Stimulated activated CD8-positive, alpha-beta memory T cell treated with anti-CD3 and anti-CD28 coated beads, Interleukin-15, amount 100 ng/mL, for 24 hours (primary cell): ENCODE data around the gene ARHGAP25.

Experiments
- DNase-seq: peaks from one replicate; pipeline ENCODE4 v3.0.0-alpha.2; 2020; ENCODE audit warnings: low read depth

ARHGAP25 gene

DNA sequence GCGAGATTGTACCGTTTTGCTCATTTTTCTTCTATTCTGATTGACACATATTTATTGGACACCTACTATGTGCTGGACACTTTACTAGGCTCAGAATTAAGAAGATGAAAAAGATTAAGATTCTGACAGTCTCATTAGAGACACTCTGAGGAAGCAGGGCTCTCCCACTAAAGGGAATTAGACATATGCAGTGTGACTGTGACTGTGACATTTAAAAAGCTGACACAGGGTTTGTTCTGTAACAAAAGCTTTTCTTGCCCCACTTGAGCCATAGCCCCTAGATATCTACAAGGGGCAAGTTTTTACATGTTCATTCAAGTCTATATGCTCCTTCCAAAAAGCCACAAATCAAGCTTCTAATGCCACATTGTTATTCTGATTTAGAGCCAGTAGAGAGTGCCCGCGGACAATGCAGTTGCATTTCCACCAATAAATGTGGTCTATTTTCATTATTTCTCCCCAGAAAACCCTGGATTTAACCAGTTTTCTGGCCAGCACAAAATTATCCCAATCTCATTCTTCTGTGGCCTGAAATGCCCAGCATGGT, 9.8 kb downstream of the ARHGAP25 start:
- no peak for DNase-seq

GRCh38 chr2:68745006-68745405, 10.4 kb downstream of the ARHGAP25 start:
- DNase-seq, result no peak

DNA sequence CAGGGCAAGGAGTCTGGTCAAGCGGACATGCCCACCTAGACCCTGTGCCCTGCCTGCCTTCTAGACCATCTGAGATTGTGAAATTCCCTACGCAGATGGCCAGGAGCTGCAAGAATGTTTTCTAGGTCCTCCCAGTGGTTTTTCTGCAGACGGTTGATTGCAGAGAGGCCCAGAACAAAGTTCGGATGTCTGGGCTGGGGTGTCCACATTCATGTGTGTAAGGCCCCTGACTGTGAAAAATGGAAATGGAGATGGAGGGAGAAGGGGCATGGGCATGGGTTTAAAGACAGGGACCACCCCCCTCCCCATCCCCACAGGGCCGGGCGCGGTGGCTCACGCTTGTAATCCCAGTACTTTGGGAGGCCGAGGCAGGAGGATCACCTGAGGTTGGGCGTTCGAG, 11.8 kb downstream of the ARHGAP25 start:
- DNase-seq, result no peak

DNA sequence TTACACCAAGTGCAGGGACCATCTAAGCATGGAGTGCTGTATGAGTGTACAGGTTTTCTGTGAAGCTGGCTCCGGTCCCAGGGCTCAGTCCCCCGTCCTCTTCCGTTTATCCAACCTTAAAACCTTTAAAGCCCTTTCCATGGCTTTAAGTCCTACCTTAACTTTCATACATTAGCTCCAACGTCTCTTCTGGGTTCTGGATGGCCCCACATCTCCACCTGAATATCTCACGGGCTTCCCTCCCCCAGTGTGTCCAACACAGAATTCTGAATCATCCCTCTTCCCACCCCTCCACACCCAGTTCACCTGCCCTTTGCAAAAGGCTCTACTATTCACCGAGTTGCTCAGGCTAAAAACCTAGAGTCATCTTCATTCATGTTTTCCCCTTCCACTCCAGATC, 12.8 kb downstream of the ARHGAP25 start:
- DNase-seq, result no peak

DNA sequence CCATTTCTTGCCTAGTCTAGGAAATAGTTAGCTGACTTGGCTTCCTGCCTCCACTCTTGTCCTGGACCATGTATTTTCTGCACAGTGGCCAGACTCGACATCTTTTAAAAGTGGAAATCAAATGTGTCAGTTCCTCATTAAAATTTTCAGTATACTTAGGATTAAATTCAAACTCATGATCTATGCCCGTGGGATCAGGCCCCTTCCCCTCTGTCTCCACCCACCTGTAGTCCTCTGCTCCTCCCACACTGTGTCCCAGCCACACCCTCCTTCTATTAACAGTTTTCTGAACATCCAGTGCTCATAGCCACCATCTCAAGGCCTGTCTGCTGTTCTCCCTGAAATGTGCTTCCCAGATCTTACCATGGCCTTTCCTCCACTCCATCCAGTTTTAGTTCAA, 13.3 kb downstream of the ARHGAP25 start:
- no peak for DNase-seq

DNA sequence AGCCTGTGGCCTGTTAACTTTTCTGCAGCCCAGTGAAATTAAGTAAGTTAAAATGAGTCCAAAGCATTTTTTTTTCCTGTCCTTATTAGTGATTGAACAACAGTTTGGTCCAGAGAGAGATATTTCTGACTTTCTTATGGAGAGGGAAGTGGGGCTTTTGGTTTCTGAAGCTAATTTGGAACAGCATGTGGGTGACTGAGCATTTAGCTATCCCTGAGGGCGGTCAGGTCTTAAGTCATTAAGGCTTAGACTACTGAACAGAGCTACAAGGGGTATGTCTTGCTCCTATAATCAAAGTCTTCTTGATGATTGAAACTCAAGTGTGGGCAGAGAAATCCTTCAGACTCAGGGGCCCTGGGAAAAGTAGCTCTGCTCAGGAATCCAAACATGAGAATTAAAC, 14.0 kb downstream of the ARHGAP25 start:
- no peak for DNase-seq

DNA sequence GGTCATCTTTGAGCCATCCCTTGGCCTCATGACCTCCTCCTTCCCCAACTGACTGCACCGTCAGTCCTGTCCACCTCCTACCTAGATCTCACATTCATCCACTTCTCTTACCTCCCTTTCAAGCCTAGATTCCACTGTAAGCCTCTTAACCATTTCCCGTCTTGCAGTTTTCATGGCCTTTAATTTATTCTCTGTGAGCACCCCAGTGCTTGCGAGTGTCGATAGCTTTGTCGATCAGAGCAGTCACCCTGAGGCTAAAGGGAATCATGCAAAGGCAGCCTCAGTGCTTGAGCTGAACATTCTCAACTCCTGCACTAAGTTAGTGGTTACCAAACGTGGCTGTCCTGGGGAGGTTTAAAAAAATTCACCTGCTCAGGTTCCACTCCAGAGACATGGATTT, 14.7 kb downstream of the ARHGAP25 start:
- DNase-seq, result no peak

DNA sequence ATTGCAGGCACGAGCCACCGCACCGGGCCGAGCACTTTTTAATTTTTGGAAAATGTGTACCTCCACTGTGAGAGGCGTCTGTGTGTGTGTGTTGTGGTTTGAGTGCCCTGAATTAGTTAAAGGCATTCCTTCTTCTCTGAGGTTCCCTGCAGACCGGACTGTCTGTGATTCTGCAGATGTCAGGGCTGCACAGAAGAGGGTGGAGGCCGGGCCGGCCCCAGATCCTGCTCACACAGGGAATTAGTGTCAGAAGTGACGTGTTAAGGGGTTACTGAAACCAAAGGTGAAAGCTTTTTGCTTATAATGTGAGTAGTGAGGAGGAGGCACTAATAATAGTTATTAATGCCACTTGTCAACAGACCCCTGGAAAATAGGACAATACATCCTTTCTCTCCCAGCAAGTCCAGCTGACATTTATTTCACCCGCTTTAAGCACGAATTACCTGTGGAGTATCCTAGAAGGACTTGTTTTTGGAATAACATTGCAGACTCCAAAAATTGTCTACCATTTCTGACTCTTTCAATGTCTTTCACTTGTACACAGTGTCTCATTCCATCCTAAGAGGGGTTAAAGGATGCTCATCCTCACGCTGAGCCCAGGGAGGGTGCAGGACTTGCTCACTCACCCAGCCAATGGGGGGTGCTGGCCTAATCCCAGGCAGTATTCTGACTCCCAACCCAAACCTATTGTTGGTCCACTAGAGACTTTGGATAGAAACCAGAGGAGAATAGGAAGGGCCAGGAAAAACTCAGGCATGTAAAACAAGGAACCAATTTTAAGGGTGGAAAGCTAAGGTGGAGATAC, 16.2 kb downstream of the ARHGAP25 start:
- DNase-seq, result no peak

GRCh38 chr2:68751397-68752339, 17.1 kb downstream of the ARHGAP25 start:
- peak; percentile 76 for DNase-seq

DNA sequence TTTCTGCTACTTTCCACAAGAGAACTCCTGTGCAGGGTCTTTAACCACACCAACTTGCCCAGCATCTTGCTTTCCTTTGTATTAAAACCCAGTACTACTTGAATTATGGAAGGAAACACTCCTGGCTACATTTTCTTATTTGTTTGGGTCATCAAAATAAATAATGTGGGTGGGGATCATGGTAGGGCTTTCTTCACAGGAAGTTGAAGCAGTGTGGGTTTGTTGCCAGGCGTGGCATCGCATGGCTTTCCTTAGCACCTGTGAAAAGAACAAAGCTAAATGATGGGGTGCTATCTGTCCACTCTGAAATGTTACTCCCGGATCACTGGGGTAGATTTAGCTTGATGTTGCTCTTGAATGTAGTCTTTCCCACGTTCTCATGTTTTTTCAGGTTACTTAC, 18.7 kb downstream of the ARHGAP25 start:
- DNase-seq, result no peak

DNA sequence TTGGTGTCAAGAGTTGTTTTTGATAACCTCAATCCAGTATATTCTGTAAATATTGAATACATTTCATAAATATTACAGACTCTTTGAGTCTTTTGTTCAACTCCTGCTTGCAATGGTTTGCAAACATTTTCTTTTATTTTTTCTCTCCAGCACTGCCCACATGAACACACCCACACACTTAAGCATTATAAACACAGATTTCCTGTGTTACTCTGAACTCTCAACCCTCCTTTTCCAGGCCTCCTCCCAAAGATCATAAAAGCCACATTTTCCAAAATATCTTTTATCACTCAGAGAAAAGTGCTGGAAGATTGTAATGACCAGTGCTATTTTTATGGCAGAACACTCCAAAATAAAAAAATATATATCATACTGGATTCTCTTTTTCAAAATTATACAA, 20.5 kb downstream of the ARHGAP25 start:
- no peak for DNase-seq

DNA sequence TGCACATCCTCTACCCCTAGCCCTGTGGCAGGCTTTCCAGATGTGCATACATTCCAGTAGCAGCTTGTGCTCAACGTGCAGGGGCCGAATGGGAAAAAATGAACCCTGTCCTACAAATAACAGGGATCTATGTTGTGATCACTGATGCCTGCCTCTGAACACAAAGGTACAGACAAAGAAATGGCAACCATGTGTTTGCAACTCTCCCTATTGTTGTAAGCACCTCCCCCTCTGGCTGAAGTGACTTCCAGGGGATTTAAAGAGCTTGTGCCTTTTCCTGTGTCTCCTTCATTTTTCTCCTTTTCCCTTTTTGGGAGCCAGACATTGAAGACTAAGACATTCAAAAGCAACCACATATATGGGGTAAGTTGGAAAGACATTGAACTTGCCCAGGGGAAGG, 21.6 kb downstream of the ARHGAP25 start:
- DNase-seq, result no peak

GRCh38 chr2:68757081-68757480, 22.5 kb downstream of the ARHGAP25 start:
- DNase-seq, result no peak

- no peak for DNase-seq
Observed at GRCh38 chr2:68762100-68762499, 27.5 kb downstream of the ARHGAP25 start.

GRCh38 chr2:68762665-68763064, 28.1 kb downstream of the ARHGAP25 start:
- DNase-seq, result no peak

DNA sequence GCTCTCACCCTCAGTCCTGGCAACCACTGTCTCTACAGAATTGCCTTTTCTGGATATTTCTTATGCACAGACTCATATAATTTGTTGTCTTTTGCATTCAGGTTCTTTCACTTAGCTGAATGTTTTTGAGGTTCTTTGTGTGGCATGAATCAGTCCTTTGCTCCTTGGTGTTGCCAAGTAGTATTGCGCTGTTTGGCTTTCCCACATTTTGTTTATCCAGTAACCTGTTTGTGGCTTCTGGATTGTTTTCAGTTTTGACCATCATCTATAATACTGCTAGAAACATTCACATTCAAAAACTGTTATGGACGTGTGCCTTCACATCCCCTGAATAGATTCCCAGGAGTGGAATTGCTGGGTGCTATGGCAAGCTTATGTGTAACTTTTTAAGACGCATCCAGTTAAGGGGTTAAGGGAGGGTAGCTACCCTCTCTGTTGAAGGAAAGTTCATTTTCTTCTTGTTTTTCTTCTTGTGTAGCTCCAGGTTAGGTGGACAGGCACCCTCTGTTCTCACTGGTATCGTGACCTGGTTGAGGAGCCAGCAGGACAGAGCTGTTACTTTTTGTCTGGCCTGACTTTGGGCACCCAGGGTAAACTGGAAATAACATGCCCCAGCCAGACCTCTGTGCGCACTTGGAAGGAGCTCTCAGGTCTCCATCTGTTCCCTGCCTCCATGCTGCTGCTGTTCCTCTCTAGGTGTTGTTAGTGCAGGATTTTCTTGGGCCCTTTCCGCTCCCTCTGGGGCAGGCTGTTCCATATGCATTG, 29.6 kb downstream of the ARHGAP25 start:
- DNase-seq, result no peak

DNA sequence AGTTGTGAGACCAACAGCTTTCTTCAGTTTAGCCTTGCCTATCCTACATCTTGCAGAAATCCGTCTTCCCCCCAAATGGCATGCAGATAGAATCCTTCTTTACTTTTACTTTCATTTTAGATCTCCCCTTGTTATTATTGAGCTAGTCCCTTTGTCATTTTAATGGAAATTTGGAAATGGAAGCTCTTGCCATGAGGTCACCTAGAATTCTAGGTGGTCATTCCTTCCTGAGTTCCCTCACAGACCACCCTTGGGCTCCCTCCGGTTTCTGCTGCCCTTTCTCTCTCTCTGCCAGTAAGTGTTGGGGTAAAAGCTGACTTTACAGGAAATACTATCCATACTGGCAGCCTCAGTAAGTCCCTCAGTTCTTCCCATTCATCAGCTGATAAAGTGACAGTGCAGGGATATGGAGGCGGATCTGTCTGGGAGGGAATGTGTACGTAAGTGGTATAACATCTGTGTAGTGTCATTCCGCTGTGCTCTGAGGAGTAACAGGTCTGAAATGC, 30.2 kb downstream of the ARHGAP25 start:
- DNase-seq, result no peak

DNA sequence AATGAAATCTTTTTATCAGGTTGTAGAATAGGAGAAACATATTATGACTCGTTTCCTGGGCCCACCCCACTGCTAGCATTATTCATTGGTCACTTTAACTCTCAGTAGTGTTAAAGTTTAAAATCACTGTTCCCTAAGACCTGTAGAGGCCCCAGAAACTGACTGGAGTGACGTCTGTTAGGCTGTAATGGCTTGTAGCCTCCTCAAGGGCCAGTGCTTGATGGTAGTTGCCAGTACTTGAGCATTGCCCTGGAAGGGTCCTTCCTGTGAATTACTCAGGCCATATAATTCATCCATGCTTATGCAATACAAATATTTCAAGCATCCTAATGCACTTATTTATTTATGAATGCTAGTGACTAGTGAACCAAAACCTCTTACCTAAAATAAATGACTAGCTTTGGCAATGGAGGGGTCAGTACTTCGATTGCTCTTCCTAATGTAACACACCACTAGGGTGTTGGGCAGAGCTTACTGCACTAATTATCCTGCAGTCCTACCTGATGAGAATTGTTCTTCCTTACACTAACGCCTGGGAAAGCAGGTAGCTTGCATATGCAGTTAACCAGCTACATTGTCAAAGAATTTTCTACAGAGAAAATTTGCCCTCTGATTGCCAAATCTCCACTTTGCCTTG, 31.2 kb downstream of the ARHGAP25 start:
- DNase-seq, result no peak

DNA sequence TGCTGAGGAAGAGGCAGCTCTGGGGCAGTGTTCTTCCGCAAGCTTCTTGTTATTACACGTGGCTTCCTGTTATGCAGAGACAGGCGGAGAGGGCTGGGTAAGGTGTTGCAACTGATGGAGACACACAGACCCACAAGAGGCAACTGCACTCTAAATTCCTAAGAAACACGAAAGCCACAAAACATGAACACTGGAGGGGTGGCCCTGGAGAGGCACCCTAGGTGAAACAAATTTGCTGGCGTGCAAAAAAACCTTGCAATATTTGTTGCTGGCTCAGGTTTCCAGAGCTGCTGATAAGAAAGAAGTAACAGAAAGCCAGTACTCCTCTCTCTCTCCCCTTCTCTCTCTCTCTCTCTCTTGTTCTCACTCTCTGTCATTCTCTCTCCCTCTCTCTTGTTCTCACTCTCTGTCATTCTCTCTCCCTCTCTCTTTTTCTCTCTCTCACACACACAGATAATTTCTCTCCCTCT, 31.8 kb downstream of the ARHGAP25 start:
- DNase-seq, result no peak

DNA sequence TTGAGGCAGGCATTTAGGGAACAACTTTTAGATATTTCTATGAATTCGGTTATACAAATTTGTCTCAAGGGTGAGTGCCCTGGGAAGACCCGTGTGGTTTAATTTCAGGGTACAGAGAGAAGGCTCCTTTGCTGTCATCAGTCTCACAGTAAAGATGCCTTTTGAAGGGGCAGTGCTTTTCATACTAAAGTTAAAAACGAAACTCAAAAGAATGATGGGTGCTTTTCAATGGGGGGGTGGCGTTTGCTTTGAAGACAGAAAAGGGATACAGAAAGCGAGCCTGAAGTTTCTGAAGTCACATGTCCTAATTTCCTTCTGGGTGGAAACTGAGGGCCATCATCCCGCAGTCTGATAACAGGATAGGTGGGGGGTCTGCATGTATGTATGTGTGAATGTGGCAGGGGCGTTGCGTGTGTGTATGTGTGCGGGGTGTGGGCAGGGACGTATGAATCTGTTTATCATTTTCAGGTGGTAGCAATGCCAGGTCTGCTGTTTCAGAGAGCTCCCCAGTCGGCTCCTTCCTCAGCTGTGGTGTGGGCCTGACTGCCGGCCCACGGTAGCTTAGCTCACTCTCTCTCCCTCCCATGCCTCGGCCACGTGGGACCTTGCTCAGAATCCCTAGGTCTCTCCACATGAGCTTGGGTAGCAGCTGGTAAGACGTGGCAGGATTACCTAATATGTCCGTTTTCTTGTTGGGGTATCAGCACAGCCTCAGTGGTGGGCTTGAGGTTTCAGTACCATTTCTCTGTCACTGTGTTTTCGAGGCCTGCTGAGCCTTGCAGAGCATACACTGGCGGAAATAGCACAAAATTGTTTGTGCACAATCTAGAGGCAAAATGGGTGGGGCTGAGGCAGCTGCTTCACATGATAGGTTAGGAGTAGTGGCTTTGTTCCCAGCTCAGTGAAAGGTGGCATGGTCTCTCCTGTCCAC, 32.7 kb downstream of the ARHGAP25 start:
- no peak for DNase-seq
